ENCODE results near the gene PROX2. TPM values are rescaled to one million over a fixed set of nuclear protein-coding genes. Genes with fewer than 3 reads are reported as not detected.

Gene PROX2
- total and polyA plus RNA-seq, 2 donors (not counting 3 experiments of a cell fraction or from before 2014, with no cell fraction given), result 0.01 TPM; not detected in 1

DNA sequence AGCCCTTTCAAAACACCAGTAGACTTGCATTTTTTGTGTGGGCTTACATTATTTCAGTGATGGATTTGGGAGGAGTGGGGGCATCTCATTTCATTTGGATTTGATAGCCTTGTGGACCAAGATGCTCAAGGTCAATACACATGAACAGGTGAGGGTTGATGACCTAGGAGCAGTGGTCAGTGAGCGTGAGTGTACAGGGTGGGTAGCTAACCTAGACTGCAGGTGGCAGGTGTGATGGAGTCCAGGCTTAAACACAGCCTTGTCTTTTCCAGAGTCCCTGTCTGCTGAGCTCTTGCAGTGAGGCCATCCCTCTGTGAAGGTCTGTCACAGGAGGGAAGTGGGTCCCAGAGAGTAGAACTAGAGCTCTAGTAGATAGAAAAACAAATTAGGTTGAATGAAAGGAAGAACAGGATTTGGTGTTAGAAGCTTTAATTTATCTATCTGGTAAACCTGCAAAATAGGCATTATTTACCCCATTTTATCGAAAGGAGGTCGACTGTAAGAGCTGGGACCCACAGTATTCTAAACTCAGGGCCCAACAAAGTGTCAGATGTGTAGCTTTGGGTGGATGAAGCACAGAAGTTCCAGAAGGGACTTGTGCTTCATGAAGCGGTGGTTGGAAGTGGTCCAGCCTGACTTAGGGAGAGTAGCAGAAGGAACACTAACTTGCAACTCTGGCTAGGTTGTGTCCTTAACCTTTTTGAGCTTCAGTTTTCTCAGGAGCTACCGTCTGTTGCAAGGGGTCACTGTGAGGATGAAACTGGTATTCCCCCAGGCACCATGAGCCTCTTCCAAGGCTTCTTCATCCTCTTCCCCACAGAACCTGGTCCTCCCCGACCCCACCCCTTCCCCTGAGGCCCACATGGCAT, 28.9 kb upstream of the PROX2 start:
- BruUV-seq (replicated peaks), result no TSS peak
- TF ChIP-seq POLR2A (IDR thresholded peaks at IDR 0.05; ENCODE audit: low read depth, low read length) (peak; percentile 12), POLR2AphosphoS5 (IDR thresholded peaks at IDR 0.05; ENCODE audit: insufficient read depth, low read depth, low read length) (no peak)
- H3K4me3 ChIP-seq (replicated peaks in 1 of 3; ENCODE audit: insufficient read depth in 1 of 3, low read depth in 1 of 3, low read length in 3 of 3), result no peak overlapping the region
- peaks cover 5% of the 10 kb centered on the region for H3K4me1 ChIP-seq (ENCODE audit: control insufficient read depth, extremely low read depth, insufficient read depth, low read length)
- H4K20me1 ChIP-seq (replicated peaks; ENCODE audit: control insufficient read depth, extremely low read depth, insufficient read depth, low read length), result no peaks in the 10 kb centered on the region
- DNase-seq (ENCODE audit: low read depth, low spot score) (no peak), FAIRE-seq (no peak)
- no peak overlapping the region for H3K4me2 ChIP-seq (ENCODE audit: insufficient read depth, low read length)
- H2AFZ ChIP-seq (ENCODE audit: low read depth, low read length), result no peak overlapping the region
- H3K27me3 ChIP-seq (ENCODE audit: control insufficient read depth in 2 of 2, insufficient read depth in 2 of 2, low read length in 2 of 2), result no peaks in the 10 kb centered on the region
- POLR2A ChIA-PET, result interaction anchor here (1.5 kb wide), 1 partner anchor 44 kb away, joined by 6 read pairs; no protein-coding TSS in a partner anchor
- dilution Hi-C loops (cut with MboI; ENCODE audit: extremely low pct_ligation_motif_present, low sequenced_read_pairs), result no loop called here
- intact Hi-C loops (cut with micrococcal nuclease), result loop anchor here (1.0 to 5.0 kb wide), 3 partner anchors 24 to 298 kb away; partner anchors contain the start of gene DLST
- CTCF ChIA-PET, result interaction anchor here (0.9 to 7.0 kb wide), 18 partner anchors 8 to 295 kb away, joined by 3 to 468 read pairs (median 10); partner anchors contain the start of genes DLST, LTBP2 and RPS6KL1
- no peaks in the 10 kb centered on the region for H3K9me3 ChIP-seq (replicated peaks; ENCODE audit: control insufficient read depth, insufficient read depth, low read length)
- no peak overlapping the region for H3K27ac ChIP-seq (ENCODE audit: insufficient read depth, low read depth, low read length)
- H3K36me3 ChIP-seq (ENCODE audit: control insufficient read depth in 2 of 2, extremely low read depth in 1 of 2, insufficient read depth in 2 of 2, low read length in 2 of 2), result peaks cover 12 to 24% of the 10 kb centered on the region in 2 experiments
- no peak overlapping the region for H3K9ac ChIP-seq (replicated peaks; ENCODE audit: extremely low read depth, insufficient read depth, low read length)
- no peaks in the 10 kb centered on the region for H3K79me2 ChIP-seq (ENCODE audit: control insufficient read depth, insufficient read depth, low read length)
- H3K9me1 ChIP-seq (replicated peaks; ENCODE audit: control insufficient read depth, extremely low read depth, insufficient read depth, low read length), result no peaks in the 10 kb centered on the region

DNA sequence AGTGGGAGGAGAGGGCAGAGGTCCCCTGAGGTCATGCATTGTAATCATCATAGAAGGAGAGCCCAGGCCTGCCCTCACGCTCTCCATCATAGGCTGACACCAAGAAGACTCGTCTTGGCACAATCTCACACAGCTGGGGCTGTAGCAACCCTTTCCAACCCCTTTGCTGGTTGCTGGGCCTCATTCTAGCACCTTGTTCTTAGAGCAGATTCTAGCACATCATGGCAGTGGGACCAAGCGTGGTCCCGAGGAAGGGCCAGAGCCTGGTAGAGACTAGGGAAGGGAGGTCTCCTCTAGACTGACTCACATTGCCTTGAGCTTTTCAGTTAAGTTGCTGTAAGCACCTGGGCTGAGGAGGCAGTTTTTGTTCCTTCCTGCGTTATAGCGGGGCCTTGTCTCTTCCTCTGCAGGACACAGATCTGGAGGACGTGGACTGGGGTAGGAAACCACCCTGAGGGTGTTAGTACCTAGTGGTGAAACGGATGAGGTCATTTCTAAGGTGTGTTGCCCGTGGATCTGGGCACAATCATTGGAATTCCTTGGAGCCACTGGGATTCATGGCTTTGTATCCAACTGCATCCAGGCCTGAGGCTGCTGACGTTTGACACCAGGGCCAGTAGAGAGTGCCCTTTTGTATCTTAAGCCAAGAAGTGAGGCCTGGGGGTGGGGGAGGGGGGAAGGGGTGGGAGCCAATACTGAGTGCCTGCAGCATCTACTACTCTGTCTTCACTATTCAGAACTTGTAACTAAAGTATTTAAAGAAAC, 27.2 kb upstream of the PROX2 start:
- Histone ChIP-seq H3K36me3 (ENCODE audit: control insufficient read depth in 2 of 2, extremely low read depth in 1 of 2, insufficient read depth in 2 of 2, low read length in 2 of 2) (peaks cover 28 to 40% of the 10 kb centered on the region in 2 experiments), H3K79me2 (ENCODE audit: control insufficient read depth, insufficient read depth, low read length) (no peaks in the 10 kb centered on the region), H3K4me2 (ENCODE audit: insufficient read depth, low read length) (no peak overlapping the region), H3K4me1 (ENCODE audit: control insufficient read depth, extremely low read depth, insufficient read depth, low read length) (no peaks in the 10 kb centered on the region), H3K27me3 (ENCODE audit: control insufficient read depth in 2 of 2, insufficient read depth in 2 of 2, low read length in 2 of 2) (no peaks in the 10 kb centered on the region), H3K27ac (ENCODE audit: insufficient read depth, low read depth, low read length) (no peak overlapping the region), H3K9me3 (replicated peaks; ENCODE audit: control insufficient read depth, insufficient read depth, low read length) (no peaks in the 10 kb centered on the region), H3K9ac (replicated peaks; ENCODE audit: extremely low read depth, insufficient read depth, low read length) (no peak overlapping the region), H4K20me1 (replicated peaks; ENCODE audit: control insufficient read depth, extremely low read depth, insufficient read depth, low read length) (no peaks in the 10 kb centered on the region), H2AFZ (ENCODE audit: low read depth, low read length) (no peak overlapping the region), H3K4me3 (replicated peaks in 1 of 3; ENCODE audit: insufficient read depth in 1 of 3, low read depth in 1 of 3, low read length in 3 of 3) (no peak overlapping the region), H3K9me1 (replicated peaks; ENCODE audit: control insufficient read depth, extremely low read depth, insufficient read depth, low read length) (no peaks in the 10 kb centered on the region)
- TF ChIP-seq, protein P1, sequence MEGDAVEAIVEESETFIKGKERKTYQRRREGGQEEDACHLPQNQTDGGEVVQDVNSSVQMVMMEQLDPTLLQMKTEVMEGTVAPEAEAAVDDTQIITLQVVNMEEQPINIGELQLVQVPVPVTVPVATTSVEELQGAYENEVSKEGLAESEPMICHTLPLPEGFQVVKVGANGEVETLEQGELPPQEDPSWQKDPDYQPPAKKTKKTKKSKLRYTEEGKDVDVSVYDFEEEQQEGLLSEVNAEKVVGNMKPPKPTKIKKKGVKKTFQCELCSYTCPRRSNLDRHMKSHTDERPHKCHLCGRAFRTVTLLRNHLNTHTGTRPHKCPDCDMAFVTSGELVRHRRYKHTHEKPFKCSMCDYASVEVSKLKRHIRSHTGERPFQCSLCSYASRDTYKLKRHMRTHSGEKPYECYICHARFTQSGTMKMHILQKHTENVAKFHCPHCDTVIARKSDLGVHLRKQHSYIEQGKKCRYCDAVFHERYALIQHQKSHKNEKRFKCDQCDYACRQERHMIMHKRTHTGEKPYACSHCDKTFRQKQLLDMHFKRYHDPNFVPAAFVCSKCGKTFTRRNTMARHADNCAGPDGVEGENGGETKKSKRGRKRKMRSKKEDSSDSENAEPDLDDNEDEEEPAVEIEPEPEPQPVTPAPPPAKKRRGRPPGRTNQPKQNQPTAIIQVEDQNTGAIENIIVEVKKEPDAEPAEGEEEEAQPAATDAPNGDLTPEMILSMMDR (IDR thresholded peaks at IDR 0.05; ENCODE audit: extremely low read depth in 1 of 2, insufficient read depth in 1 of 2, low read depth in 1 of 2, low read length in 2 of 2), result no peak
- TF ChIP-seq POLR2AphosphoS5 (IDR thresholded peaks at IDR 0.05; ENCODE audit: insufficient read depth, low read depth, low read length) (no peak), FOS (IDR thresholded peaks at IDR 0.05; ENCODE audit: borderline replicate concordance, insufficient read depth, low read length) (no peak), GATA2 (IDR thresholded peaks at IDR 0.05; ENCODE audit: insufficient read depth, insufficient read length, low read depth, low read length) (no peak), EZH2 (IDR thresholded peaks at IDR 0.05; ENCODE audit: borderline replicate concordance, low read depth, low read length, severe bottlenecking) (no peak), MYC (IDR thresholded peaks at IDR 0.05; ENCODE audit: low read depth, low read length) (no peak), POLR2A (IDR thresholded peaks at IDR 0.05; ENCODE audit: low read depth, low read length) (no peak), JUN (IDR thresholded peaks at IDR 0.05; ENCODE audit: borderline replicate concordance, insufficient read depth, insufficient read length, low read depth) (no peak)
- TF ChIP-seq, protein P2, sequence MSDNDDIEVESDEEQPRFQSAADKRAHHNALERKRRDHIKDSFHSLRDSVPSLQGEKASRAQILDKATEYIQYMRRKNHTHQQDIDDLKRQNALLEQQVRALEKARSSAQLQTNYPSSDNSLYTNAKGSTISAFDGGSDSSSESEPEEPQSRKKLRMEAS (IDR thresholded peaks at IDR 0.05; ENCODE audit: insufficient read depth, insufficient read length), result no peak
- POLR2A ChIA-PET, result no interaction called here
- CTCF ChIA-PET, result interaction anchor here (8.0 kb wide), 1 partner anchor 41 kb away, joined by 61 read pairs; no protein-coding TSS in a partner anchor
- DNase-seq (ENCODE audit: low read depth, low spot score) (no peak), FAIRE-seq (no peak)
- TSS peak; percentile 56 for BruUV-seq (replicated peaks)
- intact Hi-C loops (cut with micrococcal nuclease), result no loop called here
- dilution Hi-C loops (cut with MboI; ENCODE audit: extremely low pct_ligation_motif_present, low sequenced_read_pairs), result no loop called here
